Panc1 (cell line): Measurements from ENCODE around the gene KCNQ1OT1. TPM values are rescaled to one million over a fixed set of nuclear protein-coding genes. Genes with fewer than 3 reads are reported as not detected.
A peak's percentile ranks its signal among the peaks of the same experiment; 100 is the strongest.

Experiments used
- ATAC-seq: fragments of 200-7000 bp; cut with Tn5 transposase; 2 replicates; pipeline ENCODE4 v1.9.1; 2020; ENCODE audit warnings: mild to moderate bottlenecking, moderate library complexity
- BruUV-seq: library from RNA; stranded (reverse); fragments of 400-500 nt; replicated peaks from 2 replicates; lab custom pipeline; 2021; lab: Mats Ljungman, UMichigan
- CTCF ChIA-PET: fragments of 300-600 bp; sonication (Branson Sonifier 250); formaldehyde crosslinking; loops from one replicate; lab custom pipeline; 2022; ENCODE audit warnings: antibody characterized with exemption; lab: Charles Lee
- POLR2A ChIA-PET: fragments of 300-600 bp; sonication (Branson Sonifier 250); formaldehyde crosslinking; loops from one replicate; lab custom pipeline; 2022; ENCODE audit warnings: antibody characterized with exemption; lab: Charles Lee
- DNase-seq: peaks from one replicate; pipeline ENCODE4 v3.0.0-alpha.2; 2010; ENCODE audit warnings: low read depth, low spot score
- H3K27ac ChIP-seq: 2 replicates; pipeline ENCODE4 v1.5.1; 2011; ENCODE audit warnings: mild to moderate bottlenecking, low read length, inconsistent platforms
- H3K27me3 ChIP-seq: fragments of 200-500 bp; sonication (Bioruptor generic); 2 replicates; pipeline ENCODE4 v1.6.0; 2014; ENCODE audit warnings: low read length, inconsistent platforms; ENCODE audit not compliant: control insufficient read depth, insufficient read depth
- H3K36me3 ChIP-seq: fragments of 200-500 bp; sonication (Bioruptor generic); 2 replicates; pipeline ENCODE4 v1.5.1; 2014; ENCODE audit warnings: inconsistent platforms, mild to moderate bottlenecking, low read length, moderate library complexity; ENCODE audit not compliant: control insufficient read depth, insufficient read depth
- H3K4me1 ChIP-seq: 2 replicates; pipeline ENCODE4 v1.5.1; 2011; ENCODE audit warnings: inconsistent platforms, mild to moderate bottlenecking, low read length, moderate library complexity; ENCODE audit not compliant: control insufficient read depth, insufficient read depth
- H3K4me3 ChIP-seq, 2 experiments: 2 replicates each; pipeline ENCODE4 v1.5.1; 2011 to 2012; ENCODE audit warnings: low read depth in 2 of 2, low read length in 2 of 2, mild to moderate bottlenecking in 2 of 2, inconsistent platforms in 1 of 2, moderate library complexity in 1 of 2
- H3K9me3 ChIP-seq: fragments of 200-500 bp; sonication (Bioruptor generic); 2 replicates; pipeline ENCODE4 v1.5.1; 2014; ENCODE audit warnings: low read depth, mild to moderate bottlenecking, inconsistent platforms, low read length, moderate library complexity; ENCODE audit not compliant: control insufficient read depth, insufficient read depth
- POLR2AphosphoS5 ChIP-seq: IDR thresholded peaks from 2 replicates; pipeline ENCODE4 v1.6.1; 2012; ENCODE audit warnings: mild to moderate bottlenecking, low read depth, low read length, moderate library complexity
- SIN3A ChIP-seq: IDR thresholded peaks from 2 replicates; pipeline ENCODE4 v1.6.1; 2012; ENCODE audit warnings: low read depth, mild to moderate bottlenecking, low read length, moderate library complexity, borderline replicate concordance; ENCODE audit not compliant: insufficient read depth
- TCF7L2 ChIP-seq: IDR thresholded peaks from 2 replicates; pipeline ENCODE4 v1.6.1; 2011; ENCODE audit warnings: mild to moderate bottlenecking, low read depth, low read length, inconsistent platforms
- in situ Hi-C: cut with HindIII; loops from 2 replicates; pipeline ENCODE4 v1.10.0; 2016; ENCODE audit warnings: low sequenced_read_pairs, low pct_unique_long_range_greater_than_20kb
- intact Hi-C: fragments of 100-400 bp; cut with micrococcal nuclease; formaldehyde crosslinking; loops from one replicate; pipeline ENCODE4 v1.10.0; 2022; ENCODE audit not compliant: unreplicated experiment
- total RNA-seq: library from RNA; stranded (reverse); gene quantifications from one replicate; pipeline ENCODE4 v1.2.1, GENCODE V29; 2021; ENCODE audit not compliant: unreplicated experiment
- TF ChIP-seq, protein P1 (sequence below), 2 experiments: IDR thresholded peaks; 2 replicates each; pipeline ENCODE4 v1.6.1; 2011 to 2012; ENCODE audit warnings: low read depth in 2 of 2, control low read depth in 1 of 2, low read length in 1 of 2, mild to moderate bottlenecking in 1 of 2, moderate library complexity in 1 of 2; ENCODE audit not compliant: insufficient read depth in 1 of 2
- TF ChIP-seq, protein P2 (sequence below): fragments of 450-650 bp; IDR thresholded peaks from 2 replicates; pipeline ENCODE4 v1.5.1; 2017; ENCODE audit warnings: mild to moderate bottlenecking

Gene KCNQ1OT1
- total RNA-seq, 1 experiment from 2014 or later = 1.3 TPM

- ChIA-PET POLR2A (no interaction called here), CTCF (no interaction called here)
- H3K4me3 ChIP-seq = no peak overlapping the region
- ATAC-seq (0 out of 2 replicates have a peak, but pooled peaks have one; percentile 22), DNase-seq (no peak)
- no TSS peak for BruUV-seq
- no peaks in the 10 kb centered on the region for H3K27me3 ChIP-seq
- in situ Hi-C loops = no loop called here
- TF ChIP-seq, protein P1, sequence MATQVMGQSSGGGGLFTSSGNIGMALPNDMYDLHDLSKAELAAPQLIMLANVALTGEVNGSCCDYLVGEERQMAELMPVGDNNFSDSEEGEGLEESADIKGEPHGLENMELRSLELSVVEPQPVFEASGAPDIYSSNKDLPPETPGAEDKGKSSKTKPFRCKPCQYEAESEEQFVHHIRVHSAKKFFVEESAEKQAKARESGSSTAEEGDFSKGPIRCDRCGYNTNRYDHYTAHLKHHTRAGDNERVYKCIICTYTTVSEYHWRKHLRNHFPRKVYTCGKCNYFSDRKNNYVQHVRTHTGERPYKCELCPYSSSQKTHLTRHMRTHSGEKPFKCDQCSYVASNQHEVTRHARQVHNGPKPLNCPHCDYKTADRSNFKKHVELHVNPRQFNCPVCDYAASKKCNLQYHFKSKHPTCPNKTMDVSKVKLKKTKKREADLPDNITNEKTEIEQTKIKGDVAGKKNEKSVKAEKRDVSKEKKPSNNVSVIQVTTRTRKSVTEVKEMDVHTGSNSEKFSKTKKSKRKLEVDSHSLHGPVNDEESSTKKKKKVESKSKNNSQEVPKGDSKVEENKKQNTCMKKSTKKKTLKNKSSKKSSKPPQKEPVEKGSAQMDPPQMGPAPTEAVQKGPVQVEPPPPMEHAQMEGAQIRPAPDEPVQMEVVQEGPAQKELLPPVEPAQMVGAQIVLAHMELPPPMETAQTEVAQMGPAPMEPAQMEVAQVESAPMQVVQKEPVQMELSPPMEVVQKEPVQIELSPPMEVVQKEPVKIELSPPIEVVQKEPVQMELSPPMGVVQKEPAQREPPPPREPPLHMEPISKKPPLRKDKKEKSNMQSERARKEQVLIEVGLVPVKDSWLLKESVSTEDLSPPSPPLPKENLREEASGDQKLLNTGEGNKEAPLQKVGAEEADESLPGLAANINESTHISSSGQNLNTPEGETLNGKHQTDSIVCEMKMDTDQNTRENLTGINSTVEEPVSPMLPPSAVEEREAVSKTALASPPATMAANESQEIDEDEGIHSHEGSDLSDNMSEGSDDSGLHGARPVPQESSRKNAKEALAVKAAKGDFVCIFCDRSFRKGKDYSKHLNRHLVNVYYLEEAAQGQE (IDR thresholded peaks at IDR 0.05; ENCODE audit: insufficient read depth in 1 of 2, low read depth in 2 of 2, low read length in 1 of 2) = no peak
- TF ChIP-seq TCF7L2 = no peak
- no peak overlapping the region for H3K27ac ChIP-seq
- intact Hi-C loops = no loop called here
- H3K36me3 ChIP-seq = no peaks in the 10 kb centered on the region
- no peaks in the 10 kb centered on the region for H3K9me3 ChIP-seq
- peaks cover 4% of the 10 kb centered on the region; the same call in 1 of the 2 replicates for H3K4me1 ChIP-seq
These were observed 34.6 kb upstream of the KCNQ1OT1 start for GRCh38 chr11:2734181-2735052.

DNA sequence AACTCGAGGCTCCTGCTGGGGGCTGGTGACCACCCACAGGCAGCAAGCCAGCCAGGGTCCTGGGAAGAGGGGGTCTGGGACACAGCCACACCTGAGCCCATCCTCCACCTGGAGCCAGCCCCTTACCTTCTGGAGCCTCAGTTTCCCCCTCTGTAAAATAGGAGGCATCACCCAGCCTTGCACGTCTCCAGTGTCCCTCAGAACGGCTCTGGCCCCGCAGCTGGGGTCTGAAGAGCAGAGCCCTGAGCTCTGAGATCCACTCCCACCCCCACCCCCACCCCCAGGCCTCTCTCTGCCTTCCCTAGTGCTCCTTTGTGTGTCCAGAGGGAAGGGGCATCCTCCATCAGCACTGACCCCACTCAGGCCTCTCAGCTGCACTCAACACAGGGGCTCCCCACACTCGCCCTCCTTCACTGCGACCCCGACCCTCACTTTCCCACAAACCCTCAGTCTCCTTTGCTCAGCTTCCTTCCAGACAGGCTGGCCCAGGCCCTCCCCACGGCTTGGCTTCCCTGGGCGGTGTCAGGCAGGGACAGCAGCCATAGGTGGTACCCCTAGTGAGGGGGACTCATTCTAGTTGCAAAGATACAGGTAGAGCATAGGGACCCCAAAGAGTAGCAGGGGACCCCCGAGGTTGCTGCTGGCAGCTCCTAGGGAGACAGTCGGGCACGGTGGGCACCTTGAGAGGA, 33.3 kb upstream of the KCNQ1OT1 start:
- DNase-seq (no peak), ATAC-seq (0 out of 2 replicates have a peak, but pooled peaks have one; percentile 9)
- Histone ChIP-seq H3K9me3 (no peaks in the 10 kb centered on the region), H3K4me1 (peaks cover 4% of the 10 kb centered on the region; the same call in 1 of the 2 replicates), H3K27ac (no peak overlapping the region), H3K36me3 (no peaks in the 10 kb centered on the region), H3K27me3 (no peaks in the 10 kb centered on the region), H3K4me3 (no peak overlapping the region)
- ChIA-PET POLR2A (no interaction called here), CTCF (no interaction called here)
- BruUV-seq = no TSS peak
- TF ChIP-seq POLR2AphosphoS5 (no peak), SIN3A (no peak), TCF7L2 (no peak)
- TF ChIP-seq, protein P2, sequence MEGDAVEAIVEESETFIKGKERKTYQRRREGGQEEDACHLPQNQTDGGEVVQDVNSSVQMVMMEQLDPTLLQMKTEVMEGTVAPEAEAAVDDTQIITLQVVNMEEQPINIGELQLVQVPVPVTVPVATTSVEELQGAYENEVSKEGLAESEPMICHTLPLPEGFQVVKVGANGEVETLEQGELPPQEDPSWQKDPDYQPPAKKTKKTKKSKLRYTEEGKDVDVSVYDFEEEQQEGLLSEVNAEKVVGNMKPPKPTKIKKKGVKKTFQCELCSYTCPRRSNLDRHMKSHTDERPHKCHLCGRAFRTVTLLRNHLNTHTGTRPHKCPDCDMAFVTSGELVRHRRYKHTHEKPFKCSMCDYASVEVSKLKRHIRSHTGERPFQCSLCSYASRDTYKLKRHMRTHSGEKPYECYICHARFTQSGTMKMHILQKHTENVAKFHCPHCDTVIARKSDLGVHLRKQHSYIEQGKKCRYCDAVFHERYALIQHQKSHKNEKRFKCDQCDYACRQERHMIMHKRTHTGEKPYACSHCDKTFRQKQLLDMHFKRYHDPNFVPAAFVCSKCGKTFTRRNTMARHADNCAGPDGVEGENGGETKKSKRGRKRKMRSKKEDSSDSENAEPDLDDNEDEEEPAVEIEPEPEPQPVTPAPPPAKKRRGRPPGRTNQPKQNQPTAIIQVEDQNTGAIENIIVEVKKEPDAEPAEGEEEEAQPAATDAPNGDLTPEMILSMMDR = no peak
- TF ChIP-seq, protein P1 (IDR thresholded peaks at IDR 0.05; ENCODE audit: insufficient read depth in 1 of 2, low read depth in 2 of 2, low read length in 1 of 2) = no peak
- intact Hi-C loops (no loop called here), in situ Hi-C loops (no loop called here)
